ENCODE measurements around the gene QSER1.

QSER1 gene

DNA sequence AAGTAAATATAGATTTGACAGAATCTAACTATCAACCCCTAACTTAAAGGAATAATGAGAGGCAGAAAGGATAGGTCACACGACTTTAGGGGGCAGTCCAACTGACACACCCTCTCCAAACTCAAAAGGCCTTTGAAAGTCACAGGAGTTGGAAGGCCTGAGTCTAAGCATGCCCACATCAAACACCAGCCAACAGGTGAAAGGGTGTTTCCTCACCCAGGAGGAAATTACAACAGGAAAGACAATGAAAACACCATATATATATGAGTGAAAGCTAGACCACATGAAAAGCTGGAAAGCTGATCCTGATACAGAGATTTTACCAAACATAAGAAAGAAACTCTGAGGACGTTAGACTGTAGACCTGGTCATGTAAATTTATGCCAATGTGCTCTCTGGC is 112.6 kb downstream of the QSER1 start:
- Histone ChIP-seq H3K27me3 (ENCODE audit: control insufficient read depth, insufficient read depth, low read length) (no peaks in the 10 kb centered on the region), H3K36me3 (ENCODE audit: control insufficient read depth, low read depth, low read length) (no peaks in the 10 kb centered on the region), H3K27ac (ENCODE audit: low read length) (no peak overlapping the region), H3K9me3 (ENCODE audit: control insufficient read depth, low read depth, low read length) (no peaks in the 10 kb centered on the region), H3K4me1 (ENCODE audit: control insufficient read depth, low read depth, low read length) (no peaks in the 10 kb centered on the region), H3K9ac (ENCODE audit: low read length) (no peak overlapping the region), H3K4me3 (ENCODE audit: low read length) (no peak overlapping the region)

DNA sequence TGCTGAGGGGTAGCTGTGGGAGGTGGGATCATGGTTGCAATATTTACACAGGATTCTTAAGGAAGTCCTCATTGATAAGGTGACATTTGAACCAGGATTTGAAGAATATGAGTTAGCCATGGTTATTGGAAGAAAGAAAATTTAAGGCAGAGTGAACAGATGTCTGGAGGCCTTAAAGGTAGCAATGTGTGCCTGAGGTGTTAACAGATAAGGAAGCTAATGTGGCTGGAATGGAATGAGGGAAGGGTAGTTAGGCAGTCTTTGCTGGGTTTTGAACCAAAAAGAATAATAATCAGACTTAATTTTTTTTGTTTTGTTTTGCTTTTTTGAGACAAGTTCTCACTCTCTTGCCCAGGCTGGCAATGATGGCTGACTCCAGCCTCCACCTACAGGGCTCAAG is 113.4 kb downstream of the QSER1 start:
- Histone ChIP-seq H3K9me3 (ENCODE audit: control insufficient read depth, low read depth, low read length) (no peaks in the 10 kb centered on the region), H3K9ac (ENCODE audit: low read length) (no peak overlapping the region), H3K27me3 (ENCODE audit: control insufficient read depth, insufficient read depth, low read length) (no peaks in the 10 kb centered on the region), H3K27ac (ENCODE audit: low read length) (no peak overlapping the region), H3K4me3 (ENCODE audit: low read length) (no peak overlapping the region), H3K4me1 (ENCODE audit: control insufficient read depth, low read depth, low read length) (no peaks in the 10 kb centered on the region), H3K36me3 (ENCODE audit: control insufficient read depth, low read depth, low read length) (no peaks in the 10 kb centered on the region)

DNA sequence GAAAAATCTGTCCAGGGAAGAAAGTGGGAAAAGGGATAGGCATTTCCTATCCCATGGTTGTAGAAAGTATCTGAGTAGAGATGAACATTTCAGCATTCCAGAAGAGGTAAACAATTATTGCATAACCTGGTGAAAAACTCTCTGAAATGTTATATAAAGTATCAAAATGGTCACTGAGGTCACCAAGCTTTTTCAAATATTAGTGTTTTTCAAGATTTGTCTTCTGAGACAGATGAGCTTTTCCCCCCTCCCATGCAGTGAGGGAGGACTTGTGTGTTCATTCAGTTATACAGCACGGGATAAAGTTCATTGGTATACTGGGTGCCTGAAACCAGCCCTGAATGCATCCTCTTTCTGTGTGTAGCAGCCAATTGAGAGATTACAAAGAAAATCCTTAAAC is 121.1 kb downstream of the QSER1 start:
- Histone ChIP-seq H3K9ac (ENCODE audit: low read length) (no peak overlapping the region), H3K4me1 (ENCODE audit: control insufficient read depth, low read depth, low read length) (peaks cover 10% of the 10 kb centered on the region), H3K27me3 (ENCODE audit: control insufficient read depth, insufficient read depth, low read length) (peaks cover 27% of the 10 kb centered on the region), H3K36me3 (ENCODE audit: control insufficient read depth, low read depth, low read length) (no peaks in the 10 kb centered on the region), H3K9me3 (ENCODE audit: control insufficient read depth, low read depth, low read length) (no peaks in the 10 kb centered on the region), H3K27ac (ENCODE audit: low read length) (no peak overlapping the region), H3K4me3 (ENCODE audit: low read length) (no peak overlapping the region)

DNA sequence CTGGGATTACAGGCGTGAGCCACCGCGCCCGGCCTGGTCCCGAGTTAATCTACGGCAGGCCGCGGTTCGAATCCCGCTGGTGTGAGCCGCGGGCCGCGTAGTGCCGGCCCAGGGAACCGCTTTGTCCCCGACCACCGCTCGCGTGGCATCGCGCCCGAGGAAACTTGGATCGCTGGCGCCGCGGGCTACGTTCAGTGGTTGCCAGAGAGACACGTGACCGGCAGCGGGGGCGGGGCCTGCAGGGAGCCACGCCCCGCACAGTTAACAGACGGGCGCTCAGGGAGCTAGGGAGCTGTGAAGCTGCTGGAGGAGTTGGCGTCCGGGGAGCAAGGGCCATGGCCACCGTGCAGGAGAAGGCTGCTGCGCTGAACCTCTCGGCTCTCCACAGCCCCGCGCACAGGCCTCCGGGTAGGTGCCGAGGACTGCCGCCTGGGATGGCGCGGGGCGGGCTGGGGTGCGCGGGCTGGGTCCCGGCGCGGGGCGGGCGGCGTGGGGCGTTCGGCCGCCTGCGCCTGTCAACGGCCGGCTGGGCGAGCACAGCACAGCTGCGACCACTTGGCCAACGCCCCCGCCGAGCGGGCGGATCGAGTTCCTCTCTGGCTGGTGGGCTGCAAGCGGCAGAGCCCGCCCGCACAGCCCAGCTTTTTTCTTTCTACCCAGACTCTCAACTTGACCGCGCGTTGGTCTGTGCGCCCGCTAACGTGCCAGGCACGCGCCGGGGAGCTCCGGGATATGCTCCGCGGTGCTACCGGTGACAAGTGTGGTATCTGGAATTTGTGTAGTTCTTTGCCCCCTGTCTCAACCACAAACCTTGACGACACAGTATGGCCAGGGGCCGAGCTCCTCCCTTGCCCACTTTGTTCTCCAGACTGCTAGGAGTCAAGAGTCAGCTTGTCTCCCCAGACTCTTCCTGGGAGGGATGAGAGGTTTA is 123.3 kb downstream of the QSER1 start, which contains the start of gene DEPDC7:
DEPDC7 (plus strand) TSS at position 258 of the 931 bp plus-strand sequence; CDS start at position 336, 78 bp downstream.
- H3K9me3 ChIP-seq (ENCODE audit: control insufficient read depth, low read depth, low read length), result no peaks in the 10 kb centered on the region
- peak within 1 kb of the TSS; percentile 66 for H3K4me3 ChIP-seq (ENCODE audit: low read length)
- H3K9ac ChIP-seq (ENCODE audit: low read length), result peak within 1 kb of the TSS; percentile 24
- no peaks in the 10 kb centered on the region for H3K36me3 ChIP-seq (ENCODE audit: control insufficient read depth, low read depth, low read length)
- no peak within 1 kb of the TSS for H3K27ac ChIP-seq (ENCODE audit: low read length)
- H3K4me1 ChIP-seq (ENCODE audit: control insufficient read depth, low read depth, low read length), result peaks cover 10% of the 10 kb centered on the region
- peaks cover 27% of the 10 kb centered on the region for H3K27me3 ChIP-seq (ENCODE audit: control insufficient read depth, insufficient read depth, low read length)

DNA sequence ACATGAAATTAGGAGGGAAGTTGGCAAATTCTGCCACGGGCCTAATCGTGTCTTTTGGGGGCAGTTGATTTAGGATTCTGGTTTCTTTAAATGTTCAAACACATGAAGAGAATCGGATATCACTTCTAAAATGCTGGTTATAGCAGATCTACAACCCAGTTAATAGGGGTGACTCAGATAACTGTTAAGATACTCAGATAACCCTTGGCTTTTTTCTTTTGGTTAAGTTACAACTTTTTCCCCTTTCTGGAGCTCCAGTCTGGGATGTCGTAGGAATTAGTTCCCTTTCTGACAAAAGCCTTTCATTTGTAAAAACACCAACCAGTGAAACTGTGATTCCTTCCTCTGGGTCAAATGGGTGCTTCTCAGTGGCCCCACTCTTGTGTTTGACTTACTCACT is 124.0 kb downstream of the QSER1 start:
- H3K27ac ChIP-seq (ENCODE audit: low read length), result no peak overlapping the region
- H3K9me3 ChIP-seq (ENCODE audit: control insufficient read depth, low read depth, low read length), result no peaks in the 10 kb centered on the region
- peaks cover 10% of the 10 kb centered on the region for H3K4me1 ChIP-seq (ENCODE audit: control insufficient read depth, low read depth, low read length)
- no peak overlapping the region for H3K9ac ChIP-seq (ENCODE audit: low read length)
- H3K27me3 ChIP-seq (ENCODE audit: control insufficient read depth, insufficient read depth, low read length), result peaks cover 27% of the 10 kb centered on the region
- H3K36me3 ChIP-seq (ENCODE audit: control insufficient read depth, low read depth, low read length), result no peaks in the 10 kb centered on the region
- peak overlapping the region; percentile 66 for H3K4me3 ChIP-seq (ENCODE audit: low read length)

DNA sequence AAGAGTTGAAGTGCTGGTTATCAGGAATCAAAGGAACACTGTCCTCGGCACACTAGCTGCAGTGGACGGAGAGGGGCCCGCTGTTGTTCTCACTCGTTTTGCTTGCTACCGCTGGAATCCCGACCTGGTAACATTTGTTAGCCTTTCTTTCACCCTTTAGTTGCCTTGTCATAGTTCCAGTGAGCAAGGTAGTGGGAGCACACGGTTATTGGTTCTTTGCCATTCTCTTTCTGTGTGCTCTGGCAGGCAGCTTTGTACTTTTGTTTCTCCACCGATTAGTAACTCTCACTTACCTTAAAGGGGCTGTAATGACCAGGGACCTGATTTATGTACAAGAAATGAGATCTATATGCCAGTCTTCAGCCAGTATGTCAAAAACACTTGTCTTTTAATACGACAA is 124.9 kb downstream of the QSER1 start:
- Histone ChIP-seq H3K27ac (ENCODE audit: low read length) (no peak overlapping the region), H3K9ac (ENCODE audit: low read length) (no peak overlapping the region), H3K27me3 (ENCODE audit: control insufficient read depth, insufficient read depth, low read length) (peaks cover 27% of the 10 kb centered on the region), H3K4me3 (ENCODE audit: low read length) (no peak overlapping the region), H3K9me3 (ENCODE audit: control insufficient read depth, low read depth, low read length) (no peaks in the 10 kb centered on the region), H3K36me3 (ENCODE audit: control insufficient read depth, low read depth, low read length) (no peaks in the 10 kb centered on the region), H3K4me1 (ENCODE audit: control insufficient read depth, low read depth, low read length) (peaks cover 10% of the 10 kb centered on the region)

DNA sequence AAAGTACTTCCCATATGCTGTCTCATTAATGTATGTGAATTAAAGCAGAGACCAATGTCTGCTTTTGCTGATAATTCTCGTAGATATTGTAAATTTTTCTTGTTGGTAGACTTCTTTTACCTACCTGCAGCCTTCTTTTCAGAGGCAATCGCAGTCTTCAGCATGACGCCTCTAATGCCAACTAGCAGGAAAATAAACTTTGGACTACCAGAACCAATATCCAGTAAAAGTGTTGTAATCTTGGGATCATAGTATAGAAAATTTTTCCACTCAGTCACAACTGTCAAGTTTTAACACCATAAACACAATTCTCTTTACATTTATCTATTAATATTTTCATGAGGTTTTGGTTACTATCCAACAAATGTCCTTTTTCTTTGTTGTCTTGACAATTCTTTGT is 125.4 kb downstream of the QSER1 start:
- H3K27me3 ChIP-seq (ENCODE audit: control insufficient read depth, insufficient read depth, low read length), result peaks cover 27% of the 10 kb centered on the region
- no peak overlapping the region for H3K4me3 ChIP-seq (ENCODE audit: low read length)
- H3K27ac ChIP-seq (ENCODE audit: low read length), result no peak overlapping the region
- H3K36me3 ChIP-seq (ENCODE audit: control insufficient read depth, low read depth, low read length), result no peaks in the 10 kb centered on the region
- no peaks in the 10 kb centered on the region for H3K9me3 ChIP-seq (ENCODE audit: control insufficient read depth, low read depth, low read length)
- H3K9ac ChIP-seq (ENCODE audit: low read length), result no peak overlapping the region
- H3K4me1 ChIP-seq (ENCODE audit: control insufficient read depth, low read depth, low read length), result peaks cover 10% of the 10 kb centered on the region

DNA sequence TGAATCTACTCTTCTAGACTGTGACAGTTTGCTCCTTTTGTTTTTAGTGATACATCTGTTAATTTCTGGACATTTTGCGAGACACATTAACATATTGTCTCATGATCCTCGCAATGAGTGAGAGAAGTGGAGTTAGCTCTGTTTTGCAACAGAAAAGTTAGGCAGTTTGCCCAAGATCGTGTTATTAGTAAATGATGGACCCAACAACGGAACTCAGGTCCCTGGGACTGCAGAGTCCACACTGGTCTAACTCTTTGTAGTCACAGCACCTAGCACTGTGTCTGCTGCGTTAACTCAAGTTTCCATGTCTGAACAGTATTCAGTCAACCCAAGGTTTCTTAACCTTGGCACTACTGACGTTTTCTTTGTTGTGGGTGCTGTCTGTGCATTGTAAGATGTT is 126.2 kb downstream of the QSER1 start:
- Histone ChIP-seq H3K4me3 (ENCODE audit: low read length) (no peak overlapping the region), H3K27me3 (ENCODE audit: control insufficient read depth, insufficient read depth, low read length) (peaks cover 27% of the 10 kb centered on the region), H3K4me1 (ENCODE audit: control insufficient read depth, low read depth, low read length) (peaks cover 10% of the 10 kb centered on the region), H3K9ac (ENCODE audit: low read length) (no peak overlapping the region), H3K9me3 (ENCODE audit: control insufficient read depth, low read depth, low read length) (no peaks in the 10 kb centered on the region), H3K27ac (ENCODE audit: low read length) (no peak overlapping the region), H3K36me3 (ENCODE audit: control insufficient read depth, low read depth, low read length) (no peaks in the 10 kb centered on the region)

DNA sequence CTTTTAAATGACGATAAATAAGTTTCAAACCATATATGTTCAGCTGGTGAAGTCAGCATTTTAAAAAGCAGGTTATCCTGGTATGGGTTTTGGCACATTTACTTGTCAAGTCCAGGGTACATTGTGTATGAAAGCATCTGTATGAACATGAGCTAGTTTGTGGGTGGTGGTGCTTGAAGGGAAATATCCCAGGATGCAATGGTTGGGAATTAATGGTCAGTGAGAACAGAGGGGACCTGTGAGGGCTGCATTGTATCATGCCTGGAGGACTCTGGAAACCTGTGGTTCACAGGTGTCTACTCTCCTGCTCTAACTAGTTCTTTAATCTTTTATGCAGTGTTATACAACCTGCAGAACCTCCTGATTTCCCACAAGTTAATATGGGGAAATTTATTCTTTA is 128.9 kb downstream of the QSER1 start:
- Histone ChIP-seq H3K4me3 (ENCODE audit: low read length) (no peak overlapping the region), H3K9ac (ENCODE audit: low read length) (no peak overlapping the region), H3K4me1 (ENCODE audit: control insufficient read depth, low read depth, low read length) (peaks cover 8% of the 10 kb centered on the region), H3K36me3 (ENCODE audit: control insufficient read depth, low read depth, low read length) (no peaks in the 10 kb centered on the region), H3K27me3 (ENCODE audit: control insufficient read depth, insufficient read depth, low read length) (peaks cover 15% of the 10 kb centered on the region), H3K9me3 (ENCODE audit: control insufficient read depth, low read depth, low read length) (no peaks in the 10 kb centered on the region), H3K27ac (ENCODE audit: low read length) (no peak overlapping the region)

DNA sequence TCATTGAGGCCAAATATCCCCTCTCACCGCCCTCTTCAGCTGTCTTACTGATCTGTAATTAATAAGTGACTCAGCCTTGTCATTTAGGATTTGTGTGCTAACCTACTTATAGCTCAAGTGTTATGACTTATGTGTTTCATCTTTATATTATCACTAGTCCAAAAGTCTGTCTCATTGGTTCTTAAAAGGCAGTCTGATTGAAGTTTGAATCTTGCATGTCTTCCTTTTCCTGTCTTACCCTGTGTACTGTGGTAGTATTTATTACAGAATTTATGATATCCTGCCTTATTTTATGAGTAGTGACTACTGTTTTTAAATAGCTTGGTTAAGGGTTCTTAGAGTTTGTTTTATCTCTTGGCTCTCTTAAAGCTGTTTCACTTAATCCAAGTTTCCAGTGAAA is 129.3 kb downstream of the QSER1 start:
- Histone ChIP-seq H3K27me3 (ENCODE audit: control insufficient read depth, insufficient read depth, low read length) (peaks cover 11% of the 10 kb centered on the region), H3K4me1 (ENCODE audit: control insufficient read depth, low read depth, low read length) (peaks cover 4% of the 10 kb centered on the region), H3K9me3 (ENCODE audit: control insufficient read depth, low read depth, low read length) (no peaks in the 10 kb centered on the region), H3K4me3 (ENCODE audit: low read length) (no peak overlapping the region), H3K36me3 (ENCODE audit: control insufficient read depth, low read depth, low read length) (no peaks in the 10 kb centered on the region), H3K9ac (ENCODE audit: low read length) (no peak overlapping the region), H3K27ac (ENCODE audit: low read length) (no peak overlapping the region)

DNA sequence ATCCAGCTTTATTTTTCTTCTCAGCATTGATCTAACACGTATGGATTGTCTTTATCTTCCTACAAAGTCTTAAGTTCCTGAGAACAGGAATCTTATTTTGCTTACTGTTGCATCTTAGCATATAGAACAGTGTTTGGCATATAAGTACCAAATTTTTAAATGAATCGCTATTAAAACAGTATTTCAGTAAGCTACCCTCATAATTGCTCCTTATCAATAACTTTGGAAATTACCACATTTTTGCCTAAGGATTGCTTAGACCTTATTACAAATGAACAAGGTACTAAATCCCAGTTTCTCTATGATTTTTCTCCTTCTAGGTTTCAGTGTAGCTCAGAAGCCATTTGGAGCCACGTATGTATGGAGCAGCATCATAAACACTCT is 132.7 kb downstream of the QSER1 start:
- Histone ChIP-seq H3K4me1 (ENCODE audit: control insufficient read depth, low read depth, low read length) (no peaks in the 10 kb centered on the region), H3K9ac (ENCODE audit: low read length) (no peak overlapping the region), H3K27me3 (ENCODE audit: control insufficient read depth, insufficient read depth, low read length) (no peaks in the 10 kb centered on the region)

DNA sequence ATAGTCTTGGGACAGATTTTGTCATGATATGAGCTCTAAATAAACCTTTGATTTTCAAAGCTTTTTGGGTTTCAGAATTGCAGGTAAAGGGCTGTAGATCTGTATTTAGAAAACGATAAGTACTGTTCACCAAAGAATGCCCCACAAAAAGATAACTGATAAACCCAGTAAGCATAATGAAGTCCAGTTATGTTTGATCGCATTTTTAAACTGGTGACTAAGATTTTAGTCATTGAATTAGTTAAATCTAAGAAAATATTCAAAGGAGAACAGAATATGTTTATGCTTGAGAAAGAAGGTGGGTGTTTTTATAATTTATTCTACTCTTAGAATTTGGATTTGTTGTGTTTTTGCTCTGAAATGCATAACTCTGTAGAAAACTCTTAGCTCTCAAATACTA is 134.6 kb downstream of the QSER1 start:
- no peaks in the 10 kb centered on the region for H3K9me3 ChIP-seq (ENCODE audit: control insufficient read depth, low read depth, low read length)
- H3K4me1 ChIP-seq (ENCODE audit: control insufficient read depth, low read depth, low read length), result no peaks in the 10 kb centered on the region
- H3K9ac ChIP-seq (ENCODE audit: low read length), result no peak overlapping the region
- H3K36me3 ChIP-seq (ENCODE audit: control insufficient read depth, low read depth, low read length), result no peaks in the 10 kb centered on the region
- no peak overlapping the region for H3K4me3 ChIP-seq (ENCODE audit: low read length)
- H3K27ac ChIP-seq (ENCODE audit: low read length), result no peak overlapping the region
- H3K27me3 ChIP-seq (ENCODE audit: control insufficient read depth, insufficient read depth, low read length), result no peaks in the 10 kb centered on the region

More for the DNA sequence above, 132.7 kb downstream of the QSER1 start:
- H3K9me3 ChIP-seq (ENCODE audit: control insufficient read depth, low read depth, low read length), result no peaks in the 10 kb centered on the region
- H3K4me3 ChIP-seq (ENCODE audit: low read length), result no peak overlapping the region
- H3K27ac ChIP-seq (ENCODE audit: low read length), result no peak overlapping the region
- no peaks in the 10 kb centered on the region for H3K36me3 ChIP-seq (ENCODE audit: control insufficient read depth, low read depth, low read length)
